HG02885 (cell line): ENCODE measurements around the gene ADH1C.
"Not testable (repeated sequence)": the region's sequence is repeated elsewhere in the genome, so short reads cannot be mapped to it uniquely, and the experiment has no call there.

Source experiments
- ATAC-seq: cut with Tn5 transposase; IDR thresholded peaks from one replicate; pipeline ENCODE4 v1.9.1; 2021; ENCODE audit warnings: mild to moderate bottlenecking; ENCODE audit not compliant: unreplicated experiment, poor library complexity

ADH1C gene

DNA sequence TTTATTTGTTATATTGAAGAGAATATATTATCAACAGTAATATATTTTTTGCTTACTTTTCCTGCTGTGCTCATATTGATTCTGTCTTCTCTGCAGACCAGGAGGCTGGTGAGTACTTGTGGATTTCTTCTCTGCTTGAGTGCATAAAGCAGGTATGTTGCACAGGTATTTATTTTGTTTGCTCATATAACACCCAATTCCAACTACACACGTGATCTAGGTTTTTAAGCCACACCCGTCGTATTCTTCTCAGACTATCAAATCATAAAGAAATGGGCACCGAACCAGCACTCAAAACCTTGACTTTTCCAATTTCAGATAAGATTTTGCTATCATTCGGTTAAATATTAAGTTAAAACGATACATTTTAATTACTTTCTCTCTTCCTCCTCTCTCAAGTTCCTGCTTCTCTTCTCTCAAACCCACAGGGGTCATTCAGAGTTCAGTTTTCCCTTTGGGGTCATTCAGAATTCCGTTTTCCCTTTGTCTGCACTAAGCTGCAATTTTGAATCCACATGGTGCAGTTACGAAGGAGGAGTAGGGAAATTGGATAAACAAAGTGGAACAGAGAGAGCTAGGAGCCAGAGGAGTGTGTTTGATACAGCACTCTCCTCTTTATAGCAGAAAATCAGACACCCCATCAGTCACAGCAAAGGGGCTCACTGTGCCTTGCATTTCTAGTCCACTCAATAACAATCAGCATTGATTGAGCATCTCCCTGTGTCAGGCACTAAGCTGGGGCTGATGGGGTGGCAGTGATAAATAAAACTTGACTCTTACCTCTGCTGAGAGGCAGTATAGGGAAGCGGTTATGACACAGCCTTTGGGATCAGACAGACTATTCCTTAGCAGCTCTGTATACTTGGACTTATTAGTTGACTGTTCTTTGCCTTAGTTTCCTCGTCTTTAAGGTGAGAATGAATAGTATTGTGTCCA, at the start of gene ADH1C:
ADH1C (minus strand) TSS at position 145 of the 936 bp plus-strand sequence; CDS start at position 74, 71 bp downstream.
- ATAC-seq: no peak

DNA sequence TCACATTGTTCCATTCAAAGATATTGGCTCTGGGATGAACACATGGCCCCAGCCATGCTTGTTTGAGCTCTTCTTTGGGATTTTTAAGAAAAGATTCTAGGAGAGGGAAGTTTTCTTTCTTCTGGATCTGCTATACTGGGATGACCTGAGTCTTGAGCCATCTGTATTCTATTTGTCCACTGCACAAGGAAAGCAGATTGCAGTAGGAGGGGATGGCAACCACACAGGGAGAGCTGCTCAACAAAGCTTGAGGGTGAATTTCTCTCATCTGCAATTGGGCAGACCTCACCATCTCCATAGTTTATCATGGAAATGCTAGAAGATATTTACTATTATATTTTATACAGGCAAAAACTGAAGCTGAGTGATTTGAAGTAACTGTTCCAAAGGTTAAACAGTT, 48.3 kb upstream of the ADH1C start:
- no peak for ATAC-seq

DNA sequence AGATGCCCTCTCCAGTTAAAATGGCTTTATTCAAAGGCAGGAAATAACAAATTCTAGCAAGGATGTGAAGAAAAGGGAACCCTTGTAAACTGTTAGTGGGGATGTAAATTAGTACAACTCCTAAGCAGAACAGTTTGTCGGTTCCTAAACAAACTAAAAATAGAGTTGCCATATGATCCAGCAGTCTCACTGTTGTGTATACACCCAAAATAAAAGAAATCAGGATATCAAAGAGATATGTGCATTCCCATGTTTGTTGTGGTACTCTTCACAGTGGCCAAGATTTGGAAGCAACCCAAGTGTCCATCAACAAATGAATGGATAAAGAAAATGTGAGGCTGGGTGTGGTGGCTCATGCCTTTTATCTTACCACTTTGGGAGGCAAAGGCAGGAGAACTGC, 46.5 kb upstream of the ADH1C start:
- ATAC-seq: no peak

DNA sequence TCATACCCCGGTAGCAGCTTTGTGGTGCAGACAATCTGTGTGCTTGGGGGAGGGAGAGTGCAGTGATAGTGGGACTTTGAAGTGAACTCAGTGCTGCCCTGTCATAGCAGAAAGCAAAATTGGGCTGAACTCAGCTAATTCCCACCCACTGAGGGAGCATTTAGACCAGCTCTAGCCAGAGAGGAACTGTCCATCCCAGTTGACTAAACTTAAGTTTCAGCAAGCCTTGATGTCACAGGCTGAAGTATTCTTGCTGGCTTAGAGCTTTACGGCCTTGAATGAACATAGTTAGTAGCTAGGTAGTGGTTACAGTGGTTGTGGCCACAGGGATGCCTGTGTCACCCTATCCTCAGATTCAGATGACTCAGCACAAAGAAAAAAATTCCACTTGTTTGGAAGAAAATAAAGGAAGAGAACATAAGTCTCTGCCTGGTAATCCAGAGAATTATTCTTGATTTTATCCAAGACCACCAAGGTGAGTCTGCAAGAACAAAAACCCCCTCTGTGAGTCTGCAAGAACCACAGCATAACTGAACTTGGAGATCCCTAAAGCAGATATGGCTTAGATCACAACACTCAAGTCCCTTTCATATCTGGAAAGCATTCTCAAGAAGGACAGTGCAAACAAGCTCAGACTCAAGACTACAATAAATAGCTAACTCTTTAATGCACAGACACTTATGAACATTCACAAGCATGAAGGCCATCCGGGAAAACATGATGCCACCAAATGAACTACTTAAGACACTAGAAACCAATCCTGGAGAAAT, 43.2 kb upstream of the ADH1C start:
- no peak for ATAC-seq

DNA sequence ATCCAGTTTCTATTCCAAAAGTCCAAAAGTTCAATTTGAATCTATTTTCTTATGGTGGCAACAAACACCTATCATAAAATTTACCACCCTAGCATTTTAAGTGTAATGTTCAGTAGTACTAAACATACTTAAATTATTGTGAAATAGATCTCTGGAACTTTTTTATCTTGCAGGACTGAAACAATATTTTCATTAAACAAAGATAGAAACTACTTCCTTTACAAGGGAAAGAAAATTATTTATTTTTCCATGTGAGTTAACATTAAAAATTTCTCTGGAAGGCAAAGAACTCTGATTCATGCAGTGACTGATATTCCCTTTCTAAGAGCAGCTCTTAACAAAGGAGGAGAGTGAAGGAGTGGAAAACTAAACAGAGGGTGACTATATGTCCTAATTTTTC, 42.4 kb upstream of the ADH1C start:
- ATAC-seq: no peak

DNA sequence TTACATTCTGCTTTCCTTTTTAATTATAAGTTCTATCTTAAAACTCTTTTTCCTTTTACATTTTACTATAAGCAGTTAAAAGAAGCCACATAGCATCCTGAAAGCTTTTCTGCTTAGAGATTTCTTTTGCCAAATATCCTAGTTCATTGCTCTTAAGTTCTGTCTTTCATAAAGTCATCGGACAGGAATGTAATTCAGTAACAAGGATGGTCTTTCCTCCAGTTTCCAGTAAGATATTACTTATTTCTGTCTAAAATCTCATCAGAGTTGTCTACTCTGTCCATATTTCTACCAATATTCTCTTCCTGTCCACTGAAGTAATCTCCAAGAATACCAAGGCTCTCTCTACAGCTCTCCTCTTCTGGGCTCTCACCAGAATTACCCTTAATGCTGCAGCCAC, 37.5 kb upstream of the ADH1C start:
- ATAC-seq: no peak

DNA sequence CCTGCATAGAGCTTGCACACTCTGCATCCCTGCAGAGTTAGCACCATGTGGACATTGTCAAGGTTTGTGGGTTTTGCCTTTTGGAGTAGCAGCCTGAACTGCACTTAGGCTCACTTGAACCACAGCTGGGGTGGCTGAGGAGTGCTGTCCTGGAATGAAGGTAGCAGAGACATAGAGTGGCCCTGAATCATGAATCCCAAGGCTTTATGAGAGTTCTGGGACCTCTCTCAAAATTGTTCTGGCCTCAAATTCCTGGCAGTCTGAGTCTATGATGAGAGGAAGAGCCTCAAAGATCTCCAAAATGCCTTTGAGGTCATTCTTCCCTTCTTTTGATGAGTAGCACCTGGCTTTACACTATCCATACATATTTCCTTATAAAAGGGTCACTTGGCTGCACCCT, 37.1 kb upstream of the ADH1C start:
- no peak for ATAC-seq

DNA sequence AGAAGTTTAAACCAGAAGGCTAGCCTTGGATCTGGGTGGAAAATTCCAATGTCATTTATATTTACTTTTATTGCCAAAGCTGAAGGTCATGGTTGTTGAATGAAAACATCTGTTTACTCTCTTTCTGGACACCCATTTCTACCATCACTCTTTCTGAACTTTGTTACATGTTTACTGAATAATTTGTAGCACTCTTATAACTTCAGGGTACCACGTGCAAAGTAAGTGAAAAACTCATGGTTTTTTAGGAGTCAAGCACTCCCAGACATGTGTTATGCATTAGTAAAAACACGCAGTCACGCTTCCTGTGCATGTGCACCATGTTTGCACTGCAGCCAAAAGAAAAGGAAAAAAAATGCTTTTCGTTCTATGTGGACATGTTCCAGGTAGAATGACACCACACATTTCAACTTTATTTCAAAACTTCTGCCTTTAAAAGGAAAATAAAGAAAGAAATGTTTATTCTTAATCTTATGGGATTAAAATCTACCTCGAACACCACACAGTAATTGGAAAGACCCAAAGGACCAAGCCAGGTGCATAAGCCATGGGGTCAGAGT, 31.4 kb upstream of the ADH1C start:
- no peak for ATAC-seq

DNA sequence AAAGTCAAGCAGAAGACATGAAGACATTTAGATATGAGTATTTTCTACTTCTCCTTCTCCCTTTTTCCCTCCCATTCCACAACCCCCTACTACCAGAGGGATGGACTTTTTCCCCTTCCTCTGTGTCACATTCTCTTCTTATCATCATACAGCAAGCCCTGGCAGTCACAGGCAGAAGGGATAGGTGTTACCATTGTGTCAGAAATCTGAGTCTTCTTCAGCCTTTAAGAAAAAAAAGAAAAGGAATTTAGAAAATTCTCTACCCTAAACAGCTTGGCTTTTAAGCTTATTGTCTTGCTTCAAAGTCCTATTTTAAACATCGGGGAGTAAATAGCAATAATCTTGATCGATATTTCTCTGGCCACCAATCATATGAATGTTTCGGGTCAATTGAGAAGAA, 30.9 kb upstream of the ADH1C start:
- ATAC-seq: no peak

DNA sequence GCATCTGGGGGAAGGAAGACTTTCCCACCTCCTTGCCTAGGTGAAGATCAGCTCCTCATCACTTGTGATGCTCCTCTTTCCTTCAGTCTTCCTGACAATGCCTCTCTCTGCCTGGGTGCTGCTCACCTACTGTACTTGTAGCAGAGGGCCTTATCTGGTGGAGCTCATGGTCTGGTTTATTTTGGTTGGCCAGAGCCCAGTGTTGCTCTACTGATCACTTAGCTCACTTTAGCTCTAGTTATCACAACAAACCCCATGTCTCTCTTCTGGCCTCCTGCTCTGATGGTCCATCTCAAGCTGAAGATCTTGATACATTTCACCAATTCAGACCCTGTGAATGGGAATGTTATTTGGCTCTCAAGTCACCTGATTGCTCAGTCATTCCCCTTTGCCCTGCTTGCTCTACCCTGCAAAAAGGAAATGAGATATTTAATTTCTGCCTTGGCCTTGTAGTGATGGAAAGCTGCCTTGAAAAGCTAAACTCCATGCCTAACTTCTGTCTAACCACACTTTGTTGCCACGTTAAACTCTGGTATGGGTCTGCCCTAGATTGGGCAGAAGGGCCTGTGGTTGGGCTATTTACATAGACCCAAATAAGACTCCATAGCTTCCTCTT, 30.3 kb upstream of the ADH1C start:
- ATAC-seq: no peak

DNA sequence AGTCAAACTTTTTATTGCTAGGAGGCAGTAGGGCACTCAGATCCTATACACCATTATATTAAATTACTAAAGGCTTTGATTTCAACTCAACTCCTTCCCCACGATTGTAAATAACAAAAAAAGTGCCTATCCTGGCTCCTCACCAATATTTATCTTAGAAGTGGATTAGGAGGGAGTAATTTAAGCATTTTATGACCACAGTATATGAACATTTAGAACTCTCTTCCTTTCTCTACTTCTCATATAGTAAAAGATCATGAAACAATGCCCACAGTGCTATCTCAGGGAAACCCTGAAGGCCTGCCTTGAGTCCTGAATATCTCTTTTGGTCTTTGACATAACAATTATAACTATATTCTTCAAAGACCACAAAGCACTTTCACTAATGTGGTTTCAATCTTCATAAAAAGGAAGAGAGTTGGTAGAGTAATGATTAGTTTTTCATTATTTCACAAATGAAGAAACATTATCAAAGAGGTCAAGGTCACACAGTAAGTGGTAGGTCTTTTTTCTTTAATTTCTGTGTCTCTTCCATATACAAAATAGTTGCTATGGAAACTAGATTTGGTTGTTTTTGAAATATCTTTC, 29.1 kb upstream of the ADH1C start:
- ATAC-seq: no peak

DNA sequence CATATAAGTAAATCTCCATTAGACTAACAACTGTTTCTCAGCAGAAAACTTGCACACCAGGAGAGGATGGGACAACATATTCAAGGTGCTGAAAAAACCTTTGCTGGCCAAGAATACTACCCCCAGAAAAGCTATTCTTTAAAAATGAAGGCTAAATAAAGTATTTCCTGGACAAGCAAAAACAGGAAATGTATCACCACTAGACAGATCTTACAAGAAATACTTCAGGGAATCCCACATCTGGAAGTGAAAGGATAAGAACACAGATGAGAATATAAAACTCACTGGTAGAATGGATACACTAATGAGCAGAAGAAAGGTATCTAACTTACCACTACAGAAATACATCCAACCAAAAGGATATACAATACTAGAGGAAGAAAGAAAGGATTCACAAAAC, 27.0 kb upstream of the ADH1C start:
- ATAC-seq: no peak

DNA sequence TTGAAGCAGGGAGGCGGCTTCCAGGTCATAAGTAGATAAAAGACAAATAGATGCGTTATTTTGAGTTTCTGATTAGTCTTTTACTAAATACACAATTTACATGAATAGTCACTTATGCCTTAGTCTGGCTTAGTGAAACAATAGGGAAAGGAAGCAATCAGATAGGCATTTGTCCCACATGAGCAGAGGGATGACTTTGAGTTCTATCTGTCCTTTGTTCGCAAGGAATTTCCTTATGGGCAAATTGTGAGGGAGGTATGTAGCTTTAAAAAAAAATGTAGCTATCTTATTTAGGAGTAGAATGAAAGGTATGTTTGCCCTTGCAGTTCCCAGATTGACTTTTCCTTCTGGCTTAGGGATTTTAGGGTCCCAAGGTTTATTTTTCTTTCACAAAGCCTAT, 26.3 kb upstream of the ADH1C start:
- no peak for ATAC-seq

DNA sequence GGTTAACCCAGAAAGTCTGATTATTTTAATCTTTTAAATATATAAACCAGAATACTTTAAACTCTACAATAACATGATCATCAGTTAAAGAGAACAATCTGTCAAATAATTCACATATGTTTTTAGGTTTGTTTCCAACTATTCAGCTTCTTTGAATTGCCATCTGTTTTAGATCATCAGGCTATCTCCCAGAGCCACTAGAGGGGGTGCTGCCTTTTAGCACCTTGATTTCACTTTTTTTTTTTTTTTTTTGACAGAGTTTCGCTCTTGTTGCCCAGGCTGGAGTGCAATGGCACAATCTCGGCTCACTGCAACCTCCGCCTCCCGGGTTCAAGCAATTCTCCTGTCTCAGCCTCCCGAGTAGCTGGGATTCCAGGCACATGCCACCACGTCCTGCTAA, 24.8 kb upstream of the ADH1C start:
- not testable (repeated sequence) for ATAC-seq

DNA sequence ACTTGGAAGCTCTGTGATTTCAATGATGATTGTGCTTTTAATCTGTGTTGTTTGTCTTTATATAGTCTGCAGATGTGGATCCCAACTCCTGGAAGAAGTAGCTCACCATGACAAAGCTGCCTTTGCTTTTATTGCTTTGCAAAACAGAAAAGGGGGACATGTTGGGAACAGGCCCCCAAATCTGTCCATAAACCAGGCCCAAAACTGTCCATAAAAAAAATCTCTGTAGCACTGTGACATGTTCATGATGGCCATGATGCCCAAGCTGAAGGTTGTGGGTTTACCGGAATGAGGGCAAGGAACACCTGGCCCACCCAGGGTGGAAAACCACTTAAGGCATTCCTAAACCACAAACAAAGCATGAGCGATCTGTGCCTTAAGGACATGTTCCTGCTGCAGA, 19.9 kb upstream of the ADH1C start:
- not testable (repeated sequence) for ATAC-seq

DNA sequence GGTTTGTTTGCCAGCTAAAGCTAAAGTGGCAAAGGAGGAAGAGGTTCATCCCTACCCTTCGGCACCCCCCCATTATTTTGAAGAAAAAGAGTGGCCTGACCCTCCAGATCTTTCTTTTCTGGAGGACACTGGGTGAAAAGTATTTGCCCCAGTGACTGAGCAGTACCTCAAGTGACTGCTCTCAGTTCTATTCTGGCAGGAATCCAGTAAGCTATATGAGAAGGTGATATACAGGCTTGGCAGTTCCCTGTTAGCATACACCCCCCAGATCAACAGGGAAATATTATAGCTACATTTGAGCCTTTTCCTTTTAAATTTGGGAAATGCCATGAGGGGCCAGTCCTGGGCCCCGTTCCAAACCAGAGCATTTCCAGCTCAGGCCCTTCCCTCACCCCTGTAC, 15.3 kb upstream of the ADH1C start:
- ATAC-seq: not testable (repeated sequence)

DNA sequence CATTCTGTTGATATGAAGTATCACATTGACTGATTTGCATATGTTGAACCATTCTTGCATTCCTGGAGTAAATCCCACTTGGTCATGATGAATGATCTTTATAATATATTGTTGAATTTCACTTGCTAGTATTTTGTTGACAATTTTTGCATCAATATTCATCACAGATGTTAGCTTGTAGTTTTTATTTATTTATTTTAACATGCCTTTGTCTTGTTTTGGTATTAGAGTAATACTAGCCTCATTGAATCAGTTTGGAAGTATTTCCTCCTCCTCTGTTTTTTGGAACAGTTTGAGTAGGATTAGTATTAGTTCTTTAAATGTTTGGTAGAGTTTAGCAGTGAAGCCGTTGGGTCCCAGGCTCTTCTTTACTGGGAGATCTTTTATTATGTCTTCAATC, 13.9 kb upstream of the ADH1C start:
- no peak for ATAC-seq

DNA sequence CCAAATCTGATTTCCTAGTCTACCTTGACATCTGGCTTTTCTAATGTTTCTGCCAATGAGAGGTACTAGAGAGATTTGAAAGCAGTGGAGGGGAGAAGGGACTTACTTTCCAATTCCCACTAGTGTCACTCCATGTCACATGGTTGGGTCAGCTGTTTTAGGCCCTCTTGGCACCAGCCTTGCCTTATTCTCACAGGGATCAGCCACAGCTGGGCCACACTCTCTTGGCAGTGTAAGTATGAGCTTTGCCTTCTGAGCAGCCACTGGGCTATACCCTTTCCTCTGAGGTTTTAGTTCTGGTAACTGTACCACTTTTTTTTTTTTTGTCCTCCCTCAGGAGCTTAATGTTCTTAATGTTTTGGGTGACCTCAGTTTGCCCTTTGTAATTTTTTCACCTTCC, 10.2 kb upstream of the ADH1C start:
- ATAC-seq: no peak

DNA sequence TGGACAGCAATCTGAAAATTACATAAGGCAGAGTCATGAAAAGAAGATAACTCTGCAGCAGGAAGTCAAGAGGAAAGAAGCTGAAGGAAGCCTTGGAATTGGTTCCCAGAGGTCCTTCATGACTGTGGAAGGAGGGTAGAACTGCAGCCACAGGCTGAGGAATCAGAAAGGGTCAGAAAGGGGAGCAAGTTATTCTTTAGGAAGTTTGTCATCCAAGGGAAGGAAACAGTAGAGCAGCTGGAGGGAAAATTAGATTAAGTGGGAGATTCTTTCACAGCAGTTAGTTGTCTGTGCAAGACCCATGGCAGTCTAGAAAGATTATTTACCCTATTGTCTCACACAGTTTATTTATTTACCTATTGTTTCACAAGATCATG, 9.3 kb upstream of the ADH1C start:
- ATAC-seq: no peak

DNA sequence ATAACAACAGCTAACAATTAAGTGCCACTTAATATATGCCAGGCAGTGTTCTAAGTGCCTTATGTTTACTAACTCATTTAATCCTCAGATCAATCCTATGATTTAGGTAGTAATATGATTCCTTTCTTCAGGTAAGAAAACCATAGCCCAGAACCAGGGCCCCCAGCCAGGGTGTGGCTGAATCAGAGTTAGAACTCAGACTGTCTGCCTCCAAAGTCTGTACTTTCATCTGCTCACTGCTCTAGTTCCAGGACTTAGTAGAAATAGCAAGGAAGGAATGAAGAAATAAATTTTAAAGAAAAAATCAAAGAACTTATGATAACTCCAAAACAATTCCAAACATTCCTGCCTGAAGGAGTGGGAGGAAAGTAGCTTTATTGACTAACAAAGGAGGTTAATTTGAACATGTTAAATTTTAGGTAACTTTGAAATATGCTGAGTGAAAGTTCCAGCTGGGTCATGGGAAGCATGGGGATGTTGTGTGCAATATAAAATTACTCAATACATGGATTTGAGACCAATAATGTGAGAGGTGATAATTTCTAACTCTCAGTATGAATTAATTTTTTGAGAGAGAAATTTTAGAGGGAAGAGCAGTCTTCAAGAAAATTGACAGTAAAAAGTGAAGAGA, 8.8 kb upstream of the ADH1C start:
- no peak for ATAC-seq
